GM21390 (cell line): ENCODE data around the gene MBNL1.

ENCODE experiments used
- ATAC-seq: cut with Tn5 transposase; IDR thresholded peaks from one replicate; pipeline ENCODE4 v1.9.1; 2021; ENCODE audit not compliant: unreplicated experiment

The MBNL1 gene, protein sequence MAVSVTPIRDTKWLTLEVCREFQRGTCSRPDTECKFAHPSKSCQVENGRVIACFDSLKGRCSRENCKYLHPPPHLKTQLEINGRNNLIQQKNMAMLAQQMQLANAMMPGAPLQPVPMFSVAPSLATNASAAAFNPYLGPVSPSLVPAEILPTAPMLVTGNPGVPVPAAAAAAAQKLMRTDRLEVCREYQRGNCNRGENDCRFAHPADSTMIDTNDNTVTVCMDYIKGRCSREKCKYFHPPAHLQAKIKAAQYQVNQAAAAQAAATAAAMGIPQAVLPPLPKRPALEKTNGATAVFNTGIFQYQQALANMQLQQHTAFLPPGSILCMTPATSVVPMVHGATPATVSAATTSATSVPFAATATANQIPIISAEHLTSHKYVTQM

DNA sequence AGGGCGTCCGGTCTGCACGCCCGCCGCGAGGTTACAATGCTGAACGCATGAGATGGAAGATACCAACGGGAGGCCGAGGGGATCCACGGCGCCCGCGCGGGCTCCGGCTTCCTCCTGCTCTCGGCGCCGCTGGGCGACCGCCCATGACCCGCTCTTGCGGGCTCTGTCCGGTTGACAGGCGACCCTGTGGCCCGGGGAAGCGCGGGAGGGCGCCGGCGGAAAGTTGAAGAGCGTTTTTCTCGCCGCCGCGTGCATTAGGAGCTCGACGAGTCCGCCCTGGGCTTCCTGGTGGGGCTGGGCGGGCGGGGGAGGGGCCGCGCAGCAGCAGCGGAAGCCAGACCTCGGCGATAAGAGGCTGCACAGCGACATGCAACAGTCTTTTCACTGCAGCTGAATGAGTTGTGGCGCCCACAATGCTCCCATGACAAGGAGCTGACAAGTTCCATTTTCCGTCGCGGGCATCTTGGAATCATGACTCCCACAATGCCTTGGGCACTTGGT lies at the start of gene MBNL1:
Gene MBNL1 (plus strand): TSS at position 375 of the 501 bp plus-strand sequence. CDS start 31,265 bp downstream, outside the sequence.
- ATAC-seq, result peak; percentile 56

DNA sequence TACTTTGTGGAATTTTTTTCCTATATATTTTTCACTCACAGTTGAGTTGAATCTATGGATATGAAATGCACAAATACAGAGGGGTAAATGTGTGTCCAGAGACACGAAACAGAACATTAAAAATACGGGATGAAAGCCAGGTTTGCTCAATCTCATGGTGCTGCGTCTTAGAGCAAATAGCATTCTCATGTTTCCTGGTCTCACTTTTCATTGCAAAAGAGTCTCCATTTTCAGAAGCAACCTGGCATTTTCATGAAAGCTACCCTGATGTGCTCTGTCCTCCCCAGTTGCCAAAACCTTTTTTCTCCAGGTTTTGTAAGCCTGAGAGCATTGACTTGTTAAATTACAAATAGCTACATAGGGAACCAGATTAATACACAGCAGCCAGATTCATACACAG lies 49.5 kb upstream of the MBNL1 start:
- no peak for ATAC-seq

DNA sequence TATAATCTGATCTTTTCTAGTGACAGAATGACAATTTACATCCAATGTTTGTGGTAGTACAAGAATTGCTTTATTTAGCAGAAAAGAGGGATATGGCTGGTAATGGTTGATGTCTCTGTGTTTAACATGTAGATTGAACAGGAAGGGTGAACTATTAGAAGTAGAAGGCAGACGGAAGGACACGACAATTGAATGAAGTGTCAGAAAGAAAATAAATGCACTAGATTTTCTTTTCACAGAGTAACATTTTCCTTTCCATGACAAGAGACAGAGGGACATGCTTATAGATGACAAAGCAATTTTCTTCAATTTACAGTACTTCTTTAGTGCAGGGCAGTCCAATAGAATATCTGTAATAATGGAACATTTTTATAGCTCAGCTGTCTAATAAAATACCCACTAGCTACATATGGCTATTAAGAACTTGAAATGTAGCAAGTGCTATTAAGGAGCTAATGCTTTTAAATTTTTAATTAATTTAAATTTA lies 48.9 kb upstream of the MBNL1 start:
- no peak for ATAC-seq

DNA sequence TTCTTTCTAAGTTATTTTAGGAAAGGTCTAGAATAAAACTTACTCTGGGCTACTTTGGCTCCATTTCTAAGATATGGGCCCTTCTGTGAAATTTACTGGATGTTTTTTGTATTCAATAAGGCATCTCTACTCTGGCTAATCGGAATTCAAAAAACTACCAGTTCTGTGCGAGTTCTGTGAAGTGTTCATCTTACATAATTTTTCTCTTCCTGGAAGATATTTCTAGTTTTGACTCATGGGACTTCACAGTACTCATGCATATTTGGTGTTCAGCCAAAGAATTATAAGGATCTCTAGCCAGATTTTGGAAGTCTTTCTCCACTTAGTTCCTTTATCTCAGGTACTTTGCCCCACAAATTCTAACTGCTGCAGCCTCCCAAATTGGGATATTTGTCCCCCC lies 46.4 kb upstream of the MBNL1 start:
- ATAC-seq, result peak; percentile 52

DNA sequence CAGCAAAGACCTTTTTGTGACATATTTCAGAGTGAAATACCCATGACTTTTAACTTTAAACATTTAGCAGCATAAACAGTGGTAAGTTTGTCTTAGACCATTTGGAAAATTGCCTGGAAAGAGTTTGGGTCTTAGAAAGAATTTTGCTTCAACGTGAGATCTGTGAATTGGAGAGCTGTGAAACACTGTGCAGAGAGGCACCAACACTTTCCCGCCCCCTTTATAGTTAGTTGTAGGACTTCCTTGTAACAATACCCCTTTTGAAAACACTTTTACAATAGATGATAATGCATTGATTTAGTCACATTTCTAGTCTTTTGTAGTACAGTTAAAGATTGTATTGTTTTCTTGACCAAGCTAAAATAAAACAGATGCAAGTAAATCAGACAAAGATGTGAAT lies 43.5 kb upstream of the MBNL1 start:
- no peak for ATAC-seq

DNA sequence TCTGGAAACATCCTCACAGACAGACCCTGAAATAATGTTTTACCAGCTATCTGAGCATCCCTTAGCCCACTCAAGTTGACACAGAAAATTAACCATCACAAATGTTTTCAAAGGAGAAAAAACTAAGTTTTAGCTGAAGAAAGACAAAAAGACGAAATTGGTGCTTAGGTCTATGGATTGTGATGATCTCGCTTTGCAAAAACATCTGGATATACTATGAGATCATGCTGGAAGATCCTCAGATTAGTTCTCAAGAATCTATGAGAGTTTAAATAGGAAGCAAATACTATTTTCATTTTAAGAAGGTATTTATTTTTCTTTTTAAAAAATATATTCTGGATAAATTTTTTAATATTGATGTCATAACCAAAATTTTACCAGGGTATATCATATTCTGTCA lies 42.6 kb upstream of the MBNL1 start:
- no peak for ATAC-seq

DNA sequence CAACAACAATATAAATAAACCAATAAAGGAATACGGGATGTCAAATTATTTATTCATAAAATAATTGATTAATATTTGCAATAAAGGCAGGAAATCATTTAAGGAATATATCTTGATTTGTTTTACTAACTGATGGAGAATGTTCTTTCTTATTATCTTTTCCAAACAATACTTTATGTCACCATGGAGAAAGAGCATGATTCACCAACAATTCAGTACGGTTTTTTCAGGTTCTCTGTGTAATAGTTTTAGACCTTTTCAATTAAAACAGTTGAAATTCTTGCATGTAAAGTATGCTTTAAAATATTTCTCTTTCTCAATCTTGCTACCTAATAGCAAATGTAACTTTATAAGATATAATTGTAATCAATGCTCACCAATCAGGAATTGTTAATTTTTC lies 41.7 kb upstream of the MBNL1 start:
- no peak for ATAC-seq

DNA sequence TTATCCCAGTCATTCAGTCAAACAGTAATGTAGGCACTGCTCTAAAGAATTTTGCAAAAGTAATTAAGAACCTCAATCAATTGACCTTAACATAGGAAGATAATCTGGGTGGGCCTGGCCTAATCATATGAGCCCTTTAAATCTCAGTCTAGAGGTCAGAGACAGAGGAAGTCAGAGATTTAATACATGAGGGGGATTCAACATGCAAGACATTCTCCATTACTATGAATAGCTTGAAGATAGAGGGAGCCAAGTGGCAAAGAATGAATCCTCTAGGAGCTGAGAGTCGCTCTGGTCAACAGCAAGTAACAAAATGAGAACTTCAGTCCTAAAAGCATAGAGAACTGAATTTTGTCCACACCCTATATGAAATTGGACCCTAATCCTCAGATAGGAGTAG lies 39.0 kb upstream of the MBNL1 start:
- no peak for ATAC-seq

DNA sequence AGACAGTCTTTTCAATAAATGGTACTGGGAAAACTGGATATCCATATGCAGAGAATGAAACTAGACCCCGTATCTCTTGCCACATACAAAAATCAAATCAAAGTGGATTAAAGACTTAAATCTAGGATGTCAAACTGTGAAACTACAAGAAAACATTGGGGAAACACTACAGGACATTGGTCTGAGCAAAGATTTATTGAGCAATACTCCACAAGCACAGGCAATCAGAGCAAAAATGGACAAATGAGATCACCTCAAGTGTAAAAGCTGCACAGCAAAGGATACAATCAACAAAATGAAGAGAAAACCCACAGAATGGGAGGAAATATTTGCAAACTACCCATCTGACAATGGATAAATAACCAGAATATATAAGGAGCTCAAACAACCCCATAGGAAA lies 38.4 kb upstream of the MBNL1 start:
- no peak for ATAC-seq

DNA sequence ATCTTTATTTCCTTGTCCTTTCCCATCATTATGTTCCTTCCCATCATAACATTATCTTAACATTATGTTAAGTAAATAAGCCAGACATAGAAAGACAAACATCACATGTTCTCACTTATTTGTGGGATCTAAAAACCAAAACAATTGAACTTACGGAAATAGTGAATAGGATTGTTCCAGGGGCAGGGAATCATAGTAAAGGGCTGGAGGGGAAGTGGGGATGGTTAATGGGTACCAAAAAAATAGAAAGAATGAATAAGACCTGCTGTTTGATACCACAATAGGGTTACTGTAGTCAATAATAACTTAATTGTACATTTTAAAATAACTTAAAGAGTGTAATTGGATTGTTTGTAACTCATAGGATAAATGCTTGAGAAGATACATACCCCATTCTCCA lies 36.7 kb upstream of the MBNL1 start:
- no peak for ATAC-seq

DNA sequence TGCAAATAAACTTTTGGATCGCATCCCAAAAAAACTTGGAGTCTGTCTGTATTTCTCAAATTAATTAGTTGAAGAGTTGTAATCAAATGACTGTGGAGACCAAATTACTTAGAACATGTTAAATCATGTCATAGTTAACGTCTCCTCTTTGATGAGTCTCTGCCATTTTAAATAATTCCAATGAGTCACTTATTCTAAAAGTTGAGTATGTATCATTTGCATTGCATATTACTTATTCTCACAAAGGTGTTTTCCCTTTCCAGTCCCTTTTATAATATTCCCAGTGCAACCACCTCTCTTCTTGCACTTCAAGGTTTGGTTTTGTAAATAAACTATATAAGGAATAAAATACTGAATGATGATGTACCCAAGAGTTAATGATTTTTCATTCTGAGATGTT lies 36.0 kb upstream of the MBNL1 start:
- ATAC-seq, result no peak

DNA sequence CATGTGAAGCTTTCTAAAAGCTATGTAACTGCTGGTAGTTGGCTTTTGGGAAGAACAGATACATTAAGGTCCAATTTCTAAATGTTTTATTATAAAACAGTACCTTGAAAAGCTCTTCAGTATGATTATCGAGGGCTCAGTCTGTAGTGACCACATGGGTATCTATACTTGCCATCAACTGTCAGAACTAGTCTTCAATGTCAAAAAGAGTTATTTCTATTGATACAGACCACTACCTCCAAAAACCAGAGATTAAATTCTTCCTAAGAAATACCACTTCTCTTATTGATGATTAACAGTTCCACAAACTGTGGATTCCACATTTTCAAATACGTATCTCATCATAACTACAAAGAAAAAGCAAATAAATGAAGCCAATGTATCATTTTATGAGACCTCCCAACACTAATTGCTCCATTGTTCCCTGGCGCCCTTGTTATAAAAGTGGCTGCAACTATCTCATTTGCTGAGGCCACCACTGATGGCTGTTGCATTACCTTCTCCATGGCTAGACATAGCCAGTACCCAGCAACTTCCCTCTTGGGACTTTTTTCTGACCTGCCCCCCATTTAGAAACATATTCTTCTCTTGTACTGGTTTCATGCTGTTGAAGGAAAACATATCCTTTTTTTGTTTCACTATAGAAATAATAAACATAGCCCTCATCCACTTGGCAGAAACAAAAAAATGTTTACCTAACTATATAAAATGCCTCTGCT lies 33.9 kb upstream of the MBNL1 start:
- no peak for ATAC-seq

DNA sequence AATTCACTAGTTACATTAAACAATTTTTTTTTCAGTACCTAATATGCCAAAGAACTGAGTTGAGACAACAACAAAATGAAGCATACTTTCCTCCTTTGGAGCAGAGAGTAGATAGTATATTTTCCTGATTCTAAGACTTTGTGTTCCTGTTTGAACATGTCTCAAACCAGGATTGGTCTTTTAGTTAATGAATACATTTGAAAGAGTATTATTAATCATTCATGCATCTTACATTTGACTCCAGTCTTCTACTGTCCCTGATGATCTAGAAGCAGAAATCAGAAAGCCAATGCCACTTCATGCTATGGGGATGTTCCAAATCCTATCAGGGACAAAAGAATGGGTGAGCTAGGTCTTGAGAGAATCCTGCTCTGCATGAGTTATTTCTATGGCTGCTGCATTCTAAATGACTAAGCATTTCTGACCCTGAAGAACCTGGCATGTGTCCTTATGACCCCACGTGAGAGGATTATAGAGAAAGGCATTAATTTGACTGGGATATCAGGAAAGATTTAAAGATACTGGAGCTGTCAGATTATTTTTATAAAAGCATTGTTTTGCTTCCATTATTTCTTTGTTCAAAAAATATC lies 32.9 kb upstream of the MBNL1 start:
- ATAC-seq, result no peak

DNA sequence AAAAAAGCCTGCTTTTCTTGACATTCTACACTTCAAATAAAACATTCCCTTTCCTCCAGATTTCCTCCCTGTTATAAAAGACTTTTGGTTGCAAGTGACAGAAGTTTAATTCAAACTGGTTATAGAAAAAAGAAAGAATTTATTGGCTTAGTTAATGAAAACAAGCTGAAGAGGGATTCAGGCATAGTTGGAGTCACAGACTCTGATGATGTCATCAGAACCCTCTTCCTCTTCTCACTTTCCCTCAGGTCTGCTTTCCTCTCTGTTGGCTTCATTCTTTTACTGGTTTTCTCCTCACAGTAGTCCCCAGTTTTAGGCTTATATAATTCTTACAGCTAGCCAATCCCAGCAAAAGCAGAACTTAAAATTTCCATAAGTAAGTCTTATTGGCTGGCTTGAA lies 32.0 kb upstream of the MBNL1 start:
- no peak for ATAC-seq

DNA sequence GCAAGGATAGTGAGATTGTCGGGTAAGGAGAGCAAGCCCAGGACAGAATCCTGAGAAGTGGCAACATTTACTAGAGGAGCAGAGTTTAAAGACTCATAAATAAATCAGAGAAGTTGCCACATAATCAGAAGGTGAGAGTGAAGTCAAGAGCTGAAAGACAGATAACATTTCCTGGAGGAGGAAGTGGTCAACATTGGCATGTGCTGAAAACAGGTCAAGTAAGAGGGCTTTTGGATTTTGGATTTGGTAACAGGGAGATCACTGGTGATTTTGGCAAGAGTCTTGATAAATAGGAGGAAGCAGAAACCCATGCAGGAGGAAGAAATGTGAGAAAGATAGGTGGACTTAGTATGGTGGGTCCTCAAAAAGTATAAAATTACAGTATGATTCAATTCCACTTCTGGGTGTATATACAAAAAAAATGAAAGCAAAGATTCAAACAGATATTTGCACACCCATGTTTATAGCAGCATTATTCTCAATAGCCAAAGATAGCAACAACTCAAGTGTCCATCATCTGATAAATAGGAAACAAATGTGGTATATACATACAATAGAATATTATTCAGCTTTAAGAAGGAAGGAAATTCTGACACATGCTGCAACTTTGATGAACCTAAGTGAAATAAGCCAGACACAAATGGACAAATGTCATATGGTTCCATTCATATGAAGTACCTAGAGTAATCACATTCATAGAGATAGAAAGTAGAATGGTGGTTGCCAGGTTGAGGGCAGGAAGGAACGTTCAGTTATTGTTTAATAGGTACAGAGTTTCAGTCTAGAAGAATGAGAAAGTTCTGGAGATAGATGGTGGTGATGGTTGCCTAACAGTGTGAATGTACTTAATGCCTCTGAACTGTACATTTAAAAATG lies 27.3 kb upstream of the MBNL1 start:
- peak; percentile 60 for ATAC-seq

DNA sequence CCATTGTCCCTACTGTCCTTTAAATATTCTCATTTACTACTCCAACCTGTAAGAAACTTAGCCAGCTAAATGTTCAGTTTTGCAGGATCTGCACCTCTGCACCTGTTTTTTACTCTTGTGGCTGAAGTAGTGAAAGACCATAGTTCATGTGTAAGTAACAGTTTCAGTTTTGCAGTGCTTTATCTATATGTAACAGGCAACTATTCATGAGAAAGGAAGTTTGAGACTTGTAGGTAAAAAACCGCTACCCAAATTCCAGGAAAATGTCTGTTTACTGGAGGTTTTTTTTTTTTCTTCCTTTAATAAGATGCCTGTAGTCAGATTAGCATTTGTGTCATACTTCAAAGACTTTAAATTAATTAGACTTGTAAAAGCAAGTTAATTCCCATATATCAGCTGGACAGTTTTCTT lies 25.4 kb upstream of the MBNL1 start:
- peak; percentile 67 for ATAC-seq

DNA sequence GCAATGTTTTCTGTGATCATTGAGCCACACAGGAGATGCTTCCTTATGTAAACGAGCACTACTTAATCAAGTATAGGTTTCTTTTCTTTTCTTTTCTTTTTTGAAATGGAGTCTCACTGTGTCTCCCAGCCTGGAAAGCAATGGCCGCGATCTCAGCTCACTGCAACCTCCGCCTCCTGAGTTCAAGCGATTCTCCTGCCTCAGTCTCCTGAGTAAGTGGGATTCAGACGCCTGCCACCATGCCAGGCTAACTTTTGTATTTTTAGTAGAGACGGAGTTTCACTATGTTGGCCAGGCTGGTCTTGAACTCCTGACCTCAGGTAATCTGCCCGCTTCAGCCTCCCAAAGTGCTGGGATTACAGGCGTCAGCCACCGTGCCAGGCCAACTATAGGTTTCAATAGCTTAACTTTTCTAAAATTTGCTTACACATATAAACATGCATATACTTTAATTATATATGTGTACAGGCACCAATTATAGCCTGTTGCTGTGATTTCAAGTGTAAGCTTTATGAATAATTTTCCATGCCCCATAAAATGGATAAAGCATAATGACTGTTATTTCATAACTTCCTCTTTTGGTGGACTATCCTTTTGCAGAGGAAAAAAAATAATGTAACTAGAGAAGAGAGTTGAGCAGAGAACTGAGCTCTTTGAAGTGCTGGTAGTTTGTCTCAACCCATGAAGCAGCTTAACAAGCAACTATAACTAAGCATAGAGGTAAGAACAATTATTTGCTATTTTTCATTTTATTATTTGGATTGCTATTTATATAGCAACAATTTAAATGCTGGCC lies 24.8 kb upstream of the MBNL1 start:
- ATAC-seq, result no peak

DNA sequence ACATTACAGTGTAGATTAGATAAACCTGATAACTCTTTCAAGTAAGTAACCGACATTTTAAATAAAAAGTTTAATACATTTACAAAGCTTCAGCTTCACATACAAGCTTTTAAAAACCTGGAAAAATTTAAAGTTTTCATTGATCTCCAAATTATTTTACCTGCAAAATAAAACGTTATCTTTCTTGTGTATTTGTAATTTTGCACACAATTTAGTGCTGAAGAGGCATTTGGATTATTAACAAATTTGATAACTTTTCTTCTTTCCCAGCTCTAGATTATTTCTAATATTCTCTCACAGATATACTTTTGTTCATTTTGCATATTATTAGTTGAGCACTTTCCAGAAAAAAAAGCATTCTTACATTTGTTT lies 24.2 kb upstream of the MBNL1 start:
- no peak for ATAC-seq

DNA sequence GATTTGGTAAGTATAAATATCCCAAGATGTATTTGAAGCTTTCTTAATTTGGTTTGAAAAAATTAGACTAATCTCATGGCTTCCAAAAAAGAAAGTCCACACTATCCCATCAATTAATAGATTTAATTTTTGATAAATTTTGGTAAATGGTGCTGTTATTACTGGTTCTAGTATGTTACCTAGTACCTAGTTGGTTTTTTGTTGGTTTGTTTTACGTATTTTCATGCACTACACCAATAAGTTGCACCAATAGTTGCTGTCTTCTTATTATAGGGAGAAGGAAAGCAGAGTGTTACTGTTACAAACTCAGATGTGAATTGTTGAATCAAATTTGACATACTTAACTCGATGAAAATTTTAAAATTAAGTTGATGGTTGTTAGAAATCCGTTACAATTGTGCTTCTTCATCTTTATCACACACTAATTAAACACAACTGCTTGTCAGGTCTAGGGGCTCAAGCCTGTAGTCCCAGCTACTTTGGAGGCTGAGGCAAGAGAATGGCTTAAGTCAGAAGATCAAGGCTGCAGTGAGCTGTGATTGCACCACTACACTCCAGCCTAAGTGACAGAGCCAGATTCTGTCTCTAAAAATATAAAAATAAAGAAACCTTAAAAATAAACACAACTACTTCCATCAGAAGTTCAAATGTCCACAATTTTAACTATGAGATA lies 23.1 kb upstream of the MBNL1 start:
- ATAC-seq, result no peak

DNA sequence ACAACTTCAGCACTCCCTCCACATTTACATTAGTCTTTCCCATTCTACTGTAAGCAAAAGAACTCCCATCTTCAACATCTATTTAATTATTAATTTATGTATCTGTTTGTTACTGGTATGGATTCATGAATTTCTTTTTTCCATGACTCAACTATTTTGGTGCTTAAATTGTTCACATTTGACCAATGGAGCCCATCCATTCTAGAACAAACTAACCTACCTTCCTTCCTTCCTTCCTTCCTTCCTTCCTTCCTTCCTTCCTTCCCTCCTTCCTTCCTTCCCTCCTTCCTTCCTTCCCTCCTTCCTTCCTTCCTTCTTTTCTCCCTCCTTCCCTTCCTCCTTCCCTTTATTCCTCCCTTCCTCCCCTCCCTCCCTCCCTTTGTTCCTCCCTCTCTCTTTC lies 16.8 kb upstream of the MBNL1 start:
- ATAC-seq, result no peak
